GM18526 (cell line): ENCODE measurements around the gene INF2.

Experiments
- POLR2A ChIP-seq: IDR thresholded peaks from 3 replicates; pipeline ENCODE4 v1.6.1; 2011; ENCODE audit not compliant: insufficient read length; ENCODE audit errors: extremely low read depth

INF2 gene

GRCh38 chr14:104654119-104654518 is 35.3 kb upstream of the INF2 start:
- no peak for TF ChIP-seq POLR2A

- TF ChIP-seq POLR2A = no peak
Observed at GRCh38 chr14:104655128-104655848, 34.1 kb upstream of the INF2 start.

GRCh38 chr14:104656014-104656714 is 33.3 kb upstream of the INF2 start:
- no peak for TF ChIP-seq POLR2A

GRCh38 chr14:104657101-104657524 is 32.3 kb upstream of the INF2 start:
- TF ChIP-seq POLR2A = peak; percentile 31

GRCh38 chr14:104657563-104658324 is 31.7 kb upstream of the INF2 start:
- peak; percentile 41 for TF ChIP-seq POLR2A

GRCh38 chr14:104658325-104658712 is 31.1 kb upstream of the INF2 start:
- no peak for TF ChIP-seq POLR2A

GRCh38 chr14:104659146-104659545 is 30.3 kb upstream of the INF2 start:
- no peak for TF ChIP-seq POLR2A

GRCh38 chr14:104659764-104660523 is 29.5 kb upstream of the INF2 start:
- no peak for TF ChIP-seq POLR2A

GRCh38 chr14:104660597-104660996 is 28.8 kb upstream of the INF2 start:
- no peak for TF ChIP-seq POLR2A

GRCh38 chr14:104661086-104661485 is 28.3 kb upstream of the INF2 start:
- TF ChIP-seq POLR2A = no peak

- TF ChIP-seq POLR2A = no peak
Observed at GRCh38 chr14:104664107-104664506, 25.3 kb upstream of the INF2 start.

GRCh38 chr14:104664588-104664987 is 24.8 kb upstream of the INF2 start:
- TF ChIP-seq POLR2A = no peak

GRCh38 chr14:104665114-104665656 is 24.2 kb upstream of the INF2 start:
- TF ChIP-seq POLR2A = no peak

GRCh38 chr14:104665657-104666522 is 23.5 kb upstream of the INF2 start:
- no peak for TF ChIP-seq POLR2A
